CD4-positive, alpha-beta T cell treated with Interleukin-4 for 1 hour (primary cell): Measurements from ENCODE around the gene FAM170B.

Experiments used
- DNase-seq, 2 donors: peaks; one replicate each; pipeline ENCODE4 v3.0.0-alpha.2; 2020 to 2022

The FAM170B gene

DNA sequence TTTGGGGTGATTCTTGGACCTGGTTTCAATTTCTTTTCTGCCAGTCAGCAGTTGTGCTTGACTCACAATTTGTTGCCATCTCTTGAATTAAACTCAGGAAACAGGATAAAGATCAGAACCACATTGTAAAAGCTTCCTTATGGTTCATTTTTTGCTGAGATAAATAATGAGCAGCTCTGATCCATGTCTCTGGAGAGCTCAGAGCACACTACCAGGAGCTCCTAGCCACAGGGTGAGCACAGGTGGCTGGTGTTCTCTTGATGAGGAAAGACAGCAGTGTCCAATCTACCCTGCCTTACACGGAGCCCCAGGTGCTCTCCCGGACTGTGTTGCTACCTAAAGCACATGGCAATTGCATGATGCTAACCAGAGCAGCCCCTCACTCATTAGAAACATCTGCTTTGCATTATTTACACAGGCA lies 17.2 kb upstream of the FAM170B start:
- DNase-seq, result no peak

DNA sequence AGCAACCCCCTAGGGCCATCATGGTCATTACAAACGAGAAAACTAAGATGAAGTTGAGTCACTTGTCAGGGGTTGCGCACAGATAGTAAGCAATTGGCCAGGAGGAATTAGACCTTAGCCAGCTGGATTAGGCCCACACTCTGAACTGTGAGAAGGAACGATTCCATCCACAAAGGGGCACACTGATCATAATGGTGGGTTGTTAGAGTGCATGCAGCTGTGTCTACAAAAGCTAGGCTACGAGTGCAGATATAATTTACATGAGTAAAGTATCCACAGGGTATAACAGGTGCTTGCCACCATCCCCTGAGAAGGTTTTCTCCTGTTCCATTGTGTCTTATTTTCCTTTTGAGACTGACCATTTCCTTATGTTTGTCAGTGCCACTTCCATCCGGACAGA lies 16.6 kb upstream of the FAM170B start:
- no peak for DNase-seq

DNA sequence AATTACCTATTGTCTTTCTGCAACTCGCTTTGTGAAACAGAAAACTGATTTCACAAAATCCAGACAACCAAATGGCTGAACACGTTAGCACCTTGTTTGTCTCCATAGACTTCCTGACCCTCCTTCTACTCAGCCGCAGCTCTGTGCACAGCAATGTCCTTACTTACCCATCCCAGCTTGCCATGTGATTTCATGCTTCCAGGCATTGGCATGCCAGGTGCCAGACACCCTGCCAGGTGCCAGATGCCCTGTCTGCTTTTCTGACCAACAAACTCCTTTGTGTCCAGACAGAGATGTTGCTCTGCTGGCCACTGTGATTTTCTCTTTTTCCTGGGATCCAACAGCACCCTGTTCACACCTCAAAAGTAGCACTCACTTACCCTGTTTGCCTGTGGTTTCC lies 16.1 kb upstream of the FAM170B start:
- DNase-seq, result no peak

DNA sequence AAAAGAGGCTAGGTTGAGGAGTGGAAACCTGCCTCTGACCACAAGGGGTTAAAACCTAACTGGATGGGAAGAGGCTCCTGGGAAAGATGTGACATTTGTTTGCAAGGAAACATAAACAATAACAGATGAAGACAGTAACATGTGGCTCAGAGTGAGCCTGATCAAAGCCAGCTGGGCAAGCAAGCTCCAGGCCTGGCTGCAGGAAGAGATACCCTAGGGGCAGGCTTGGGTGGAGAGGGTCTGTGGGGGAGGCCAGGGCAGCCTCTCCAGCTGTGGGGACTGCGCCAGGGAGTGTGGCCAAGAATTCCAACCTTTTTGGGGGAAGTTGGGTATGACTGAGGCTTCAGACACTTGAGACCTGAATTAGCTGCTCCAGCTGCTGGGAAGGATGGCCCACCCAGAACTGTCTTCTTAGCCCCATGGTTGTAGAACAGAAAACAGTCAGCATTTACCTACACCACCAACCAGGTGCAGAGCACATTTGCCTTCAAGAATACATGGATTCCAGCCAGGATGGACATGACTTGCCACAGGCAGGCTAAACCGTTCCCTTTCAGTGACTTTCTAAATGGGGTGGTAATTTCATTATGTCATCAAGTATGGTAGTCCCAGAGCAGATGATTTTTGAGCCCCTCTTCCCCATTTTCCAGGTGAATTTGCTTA lies 10.4 kb upstream of the FAM170B start:
- no peak for DNase-seq

DNA sequence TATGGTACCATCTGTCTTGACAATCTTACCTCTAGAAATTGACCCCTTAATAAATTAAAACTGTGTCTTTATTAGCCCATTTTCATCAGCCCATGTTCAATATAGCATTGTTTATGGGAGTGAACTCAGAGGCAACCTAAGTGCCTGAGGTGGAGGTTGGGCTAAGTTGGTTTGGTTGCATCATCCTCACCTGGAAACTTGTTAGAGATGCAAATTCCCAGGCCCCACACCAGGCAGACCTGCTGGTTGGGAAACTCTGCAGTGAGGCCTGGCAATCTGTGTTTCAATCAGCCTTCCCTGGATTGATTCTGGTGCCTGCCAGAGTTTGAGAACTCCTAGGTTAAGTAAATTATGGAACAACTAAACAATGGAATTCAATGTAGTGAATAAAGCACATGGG lies 9.4 kb upstream of the FAM170B start:
- DNase-seq, result no peak

DNA sequence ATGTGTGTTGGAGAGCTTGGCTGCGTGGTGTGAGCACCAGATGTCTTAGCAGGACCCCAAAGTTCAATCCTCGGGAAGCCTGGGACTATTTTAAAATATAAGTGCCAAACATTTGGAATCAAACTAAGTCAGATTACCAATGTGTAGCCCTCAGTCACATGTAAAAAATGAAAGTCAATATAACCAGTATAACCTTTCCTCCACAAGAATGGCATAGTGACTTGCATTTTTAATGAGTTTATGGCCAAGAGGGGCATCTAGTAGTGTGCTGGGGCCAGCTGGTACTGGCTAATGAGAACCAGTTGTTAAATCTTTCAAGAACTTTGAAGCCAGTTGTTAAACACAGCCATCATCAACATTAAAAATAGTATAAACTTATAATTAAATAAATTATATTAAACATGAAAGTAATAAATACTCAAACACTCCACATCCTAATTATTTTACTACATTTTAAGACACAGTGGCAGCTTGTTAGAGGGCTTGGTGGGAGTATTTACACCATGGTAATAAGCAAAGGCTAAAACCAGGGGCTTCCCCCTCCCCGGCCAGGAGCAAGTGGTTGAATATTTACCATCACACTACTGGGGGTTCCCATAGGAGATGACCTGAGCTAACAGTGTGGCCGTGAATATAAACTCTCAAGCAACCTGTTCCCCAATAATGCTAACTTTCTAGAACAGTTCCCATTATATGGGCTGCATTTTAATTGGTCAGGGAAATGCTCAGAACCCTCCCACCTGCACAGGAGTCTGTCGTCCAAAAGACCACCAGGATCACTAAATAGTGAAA lies 7.9 kb upstream of the FAM170B start:
- no peak for DNase-seq

DNA sequence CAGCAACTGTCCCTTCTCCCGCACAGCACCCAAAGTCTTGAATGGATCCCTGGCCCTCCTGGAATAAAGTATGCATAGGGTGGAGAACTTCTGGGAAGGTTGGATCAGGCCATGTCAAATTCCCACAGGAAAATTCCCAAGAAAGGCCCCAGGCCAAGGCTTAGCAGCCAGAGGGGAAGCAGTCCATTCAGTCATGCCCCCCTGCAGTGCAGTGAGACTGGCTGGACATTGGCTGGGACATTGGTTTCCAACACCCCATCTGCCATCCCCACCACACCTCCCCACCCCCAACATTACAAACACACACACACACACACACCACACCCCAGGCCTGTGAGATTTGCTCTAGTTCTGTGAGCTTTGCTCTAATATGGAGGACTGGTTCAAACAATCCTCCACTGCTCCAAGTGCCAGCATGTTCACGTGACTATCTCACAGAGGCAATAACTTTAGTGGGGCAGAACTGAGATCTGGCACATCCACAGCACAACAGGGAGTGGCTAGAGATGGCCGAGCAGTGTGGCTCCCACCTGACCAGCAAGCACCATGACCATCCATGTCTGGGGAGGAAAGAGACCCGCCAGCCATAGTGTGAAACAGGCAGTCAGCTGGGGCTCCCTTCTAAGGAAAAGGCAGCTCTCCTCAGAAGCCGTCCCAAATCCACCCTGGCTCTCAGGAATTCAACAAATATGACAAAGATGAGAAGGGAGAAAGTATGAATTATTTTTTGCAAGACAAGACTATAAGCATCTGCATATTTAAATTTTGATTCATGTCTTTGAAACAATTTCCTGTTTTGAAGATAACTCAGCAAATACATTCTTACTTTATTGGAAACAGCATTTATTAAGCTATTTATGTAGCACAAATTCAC lies 6.7 kb upstream of the FAM170B start:
- DNase-seq, result no peak

DNA sequence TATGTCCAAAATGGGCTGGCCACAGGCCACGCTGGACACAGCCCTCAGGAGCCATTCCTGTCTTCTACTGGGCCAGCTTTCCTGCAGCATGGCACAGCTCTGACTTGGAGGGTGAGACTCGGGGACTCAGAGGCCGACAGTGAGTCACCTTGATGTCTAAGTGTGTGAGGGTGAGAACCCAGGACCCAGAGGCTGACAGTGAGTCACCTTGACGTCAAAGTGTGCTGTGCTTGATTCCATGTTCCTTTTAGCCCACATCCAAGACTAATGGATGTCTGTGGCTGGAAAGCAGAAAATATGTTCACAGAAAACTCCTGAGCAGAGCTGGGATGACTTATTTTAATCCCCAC lies 6.0 kb upstream of the FAM170B start:
- DNase-seq, result no peak

DNA sequence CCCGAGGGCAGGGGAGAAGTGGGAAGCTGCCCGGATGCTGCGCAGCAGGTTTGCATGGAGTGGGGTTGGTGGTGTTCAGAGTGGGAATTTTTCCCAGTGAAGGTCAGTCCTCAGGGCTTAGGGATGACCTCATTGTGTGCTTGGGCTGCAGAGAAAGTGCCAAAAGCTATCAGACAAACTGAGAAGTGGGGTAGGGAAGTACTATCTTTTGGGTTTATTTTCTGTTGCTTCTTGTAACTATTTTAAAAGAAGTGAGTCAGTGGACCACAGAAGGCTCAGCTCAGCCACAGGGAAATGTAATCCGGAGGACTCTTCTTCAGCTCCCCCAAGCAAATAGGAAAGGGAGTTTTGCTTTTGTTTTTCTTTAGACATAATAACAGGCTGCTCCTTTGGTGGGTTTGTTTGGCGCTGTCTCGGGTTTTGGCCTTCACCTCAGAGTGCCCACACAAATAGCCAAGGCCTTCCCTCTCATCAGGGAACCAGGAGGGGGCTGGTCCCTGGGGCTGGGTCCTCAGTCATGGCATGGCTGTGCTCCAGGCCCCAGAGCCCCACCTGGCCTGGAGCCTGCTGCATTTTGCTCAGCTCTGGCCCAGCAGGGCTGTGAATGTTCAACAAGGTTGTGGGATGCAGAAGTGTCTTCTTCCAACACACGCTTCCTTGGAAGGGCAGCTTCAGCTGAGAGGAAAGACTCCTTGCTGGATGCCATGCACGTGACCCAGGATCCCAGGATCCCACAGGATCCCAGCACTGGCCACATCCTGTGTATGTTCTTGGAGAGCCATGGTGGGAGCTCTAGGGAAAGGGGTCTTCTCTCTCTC lies 5.4 kb upstream of the FAM170B start:
- DNase-seq, result no peak

DNA sequence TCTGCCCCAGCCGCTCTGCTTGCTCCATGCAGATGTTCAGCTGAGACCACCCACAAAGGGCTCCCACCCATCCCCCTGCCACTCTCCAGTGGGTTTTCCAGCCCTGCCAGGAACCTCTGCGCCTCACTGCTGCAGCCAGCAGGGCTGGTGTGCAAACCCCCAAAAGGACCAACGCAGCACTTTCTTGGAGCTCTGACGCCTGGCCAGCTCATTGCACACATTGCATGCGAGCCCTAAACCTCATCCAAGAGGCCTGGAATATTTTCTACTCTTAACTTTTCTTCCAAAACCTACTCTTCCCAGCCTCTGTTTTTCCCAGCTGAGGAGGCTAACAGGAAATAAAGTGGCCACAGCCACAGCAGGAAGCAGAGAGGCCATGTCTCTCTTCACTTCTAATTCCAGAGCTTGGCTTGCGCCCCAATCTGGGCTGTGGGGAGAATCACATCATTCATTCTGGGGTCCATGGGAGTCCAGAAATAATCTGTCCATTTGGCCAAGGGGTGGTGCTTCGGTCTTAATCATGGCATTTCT lies 4.6 kb upstream of the FAM170B start:
- no peak for DNase-seq

DNA sequence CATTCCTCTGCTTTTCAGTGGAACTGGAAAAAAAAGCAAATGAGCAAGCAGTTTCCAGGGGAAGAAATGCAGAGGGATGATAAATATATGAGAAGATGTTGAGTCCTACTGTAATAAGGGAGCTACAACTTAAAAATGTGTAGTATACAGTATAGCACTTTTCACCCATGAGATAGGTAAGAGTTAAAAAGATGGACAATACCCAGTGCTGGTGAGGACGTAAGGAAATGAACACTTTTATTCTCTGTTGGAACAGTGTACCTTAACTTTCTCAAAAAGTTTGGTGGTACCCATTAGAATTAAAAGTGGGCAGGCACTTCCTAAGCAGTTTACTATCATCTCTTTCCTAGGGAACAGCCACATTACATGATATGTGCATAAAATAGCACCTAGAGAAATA lies 2.7 kb upstream of the FAM170B start:
- no peak for DNase-seq

DNA sequence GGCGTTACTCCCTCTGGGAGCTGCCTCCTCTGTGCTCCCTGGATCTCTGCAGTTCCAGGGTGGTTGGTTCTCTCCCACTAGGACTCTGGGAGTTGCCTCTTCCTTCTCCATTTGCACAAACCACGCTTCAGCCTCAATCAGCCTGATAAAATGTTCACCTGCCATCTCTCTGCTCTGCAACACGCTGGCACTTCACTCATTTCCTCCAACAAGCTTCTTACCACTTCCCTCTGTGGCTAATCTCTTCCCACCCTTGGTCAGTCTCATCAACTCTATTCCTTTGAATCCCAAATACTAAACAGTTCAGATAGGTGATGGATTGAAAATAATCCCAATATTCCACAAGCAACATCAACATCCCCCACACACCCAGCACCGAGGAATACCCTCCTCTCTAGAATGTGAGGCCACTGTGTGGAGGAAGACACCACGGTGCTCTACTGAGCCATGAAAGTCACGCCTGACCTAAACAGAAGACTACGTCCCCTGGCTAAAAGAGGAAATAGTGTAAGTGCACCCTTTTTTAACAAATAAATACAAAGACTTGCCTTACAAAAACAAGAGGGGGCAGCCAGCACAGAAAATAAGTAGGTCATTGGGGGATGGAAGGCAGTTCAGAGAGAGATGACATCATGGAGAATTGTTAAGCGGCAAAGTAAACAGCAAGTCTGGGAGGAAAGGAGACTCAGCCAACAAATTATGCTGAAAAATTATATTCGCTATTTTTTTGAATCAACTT lies 1.9 kb upstream of the FAM170B start:
- DNase-seq, result no peak

DNA sequence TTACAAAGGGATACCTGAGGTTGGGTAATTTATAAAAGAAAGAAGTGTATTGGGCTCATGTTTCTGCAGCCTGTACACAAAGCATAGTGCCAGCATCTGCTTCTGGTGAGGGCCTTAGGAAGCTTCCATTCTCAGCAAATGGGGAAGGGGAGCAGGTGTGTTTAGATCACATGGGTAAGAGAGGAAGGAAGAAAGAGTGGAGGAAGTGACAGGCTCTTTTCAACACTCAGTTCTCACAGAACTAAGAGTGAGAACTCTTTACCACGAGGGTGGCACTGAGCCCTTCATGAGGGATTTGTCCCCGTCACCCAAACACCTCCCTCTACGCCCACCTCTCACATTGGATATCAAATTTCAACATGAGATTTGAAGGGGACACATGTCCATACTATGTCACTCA lies 506 bp upstream of the FAM170B start:
- no peak for DNase-seq

DNA sequence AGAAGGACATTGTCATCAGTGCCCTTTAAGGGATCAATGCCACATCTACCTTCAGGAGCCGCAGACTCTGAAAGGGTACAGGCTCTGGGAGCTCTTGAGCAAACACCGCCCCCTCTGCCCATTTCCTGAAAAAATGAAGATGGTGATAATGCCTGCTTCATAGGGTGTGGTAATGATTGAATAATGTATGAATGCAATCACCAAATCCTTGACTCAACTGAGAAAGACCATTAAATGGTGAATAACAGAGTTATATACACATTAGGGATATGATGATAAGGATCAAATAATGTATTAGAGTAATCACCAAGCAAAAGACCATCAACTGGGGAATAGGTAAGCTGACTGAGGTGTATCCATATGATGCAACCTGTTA lies 1.5 kb downstream of the FAM170B start:
- DNase-seq, result no peak

DNA sequence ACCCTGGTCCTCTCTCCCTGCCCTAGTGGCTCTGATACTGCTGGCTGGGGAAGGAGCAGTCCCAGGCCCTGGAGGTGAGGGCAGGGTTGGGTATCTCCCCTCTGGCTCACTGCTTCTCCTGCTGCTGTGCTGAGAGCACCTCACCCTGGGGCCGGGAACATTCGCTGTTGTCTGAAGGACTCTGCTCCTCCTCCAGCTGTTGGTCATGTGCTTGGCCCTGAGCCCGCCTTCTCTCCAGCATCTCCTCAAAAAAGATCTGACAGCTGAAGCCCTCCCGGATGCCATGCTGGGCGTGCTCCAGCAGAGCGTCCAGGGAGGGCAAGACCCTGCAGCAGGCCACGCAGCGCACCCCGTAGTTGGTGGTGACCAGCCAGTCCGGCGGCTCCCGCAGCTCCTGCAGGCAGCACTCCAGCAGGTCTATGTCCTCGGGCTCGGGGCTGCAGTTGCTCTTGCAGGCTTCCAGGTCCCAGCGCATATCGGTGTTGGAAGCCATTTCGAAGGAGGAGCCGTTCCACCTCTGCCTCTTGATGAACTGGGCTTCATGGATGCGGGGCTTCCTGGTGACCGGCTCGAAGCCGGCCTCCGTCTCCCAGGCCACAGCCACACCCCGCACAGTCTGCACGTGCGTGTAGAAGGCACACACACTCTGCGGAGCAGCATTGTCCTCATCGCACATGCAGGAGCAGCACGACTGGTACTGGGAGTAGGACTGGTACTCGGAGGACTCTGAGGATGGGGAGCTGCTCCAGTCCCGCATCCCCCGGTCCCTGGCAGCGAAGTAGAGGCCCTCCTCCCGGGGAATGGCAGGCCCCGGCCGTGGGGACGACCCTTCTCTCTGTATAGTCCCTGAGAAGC lies 2.1 kb downstream of the FAM170B start:
- no peak for DNase-seq

DNA sequence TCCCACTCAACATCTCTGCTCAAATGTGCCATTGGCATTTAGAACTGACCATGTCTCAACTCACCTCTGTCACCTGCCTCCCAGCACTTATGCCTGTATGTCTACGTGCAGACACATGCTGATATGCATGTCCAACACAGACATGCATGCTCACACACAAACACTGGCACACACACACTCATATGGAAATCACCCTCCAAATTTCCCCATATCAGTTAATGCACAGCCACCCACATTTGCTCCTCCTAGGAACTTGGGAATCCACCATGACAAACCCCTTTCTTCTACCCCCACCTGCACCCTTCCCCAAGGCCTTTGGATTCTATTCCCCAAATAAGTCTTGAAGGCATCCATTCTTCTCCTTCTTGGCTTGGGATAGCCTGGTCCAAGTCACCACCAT lies 4.4 kb downstream of the FAM170B start:
- no peak for DNase-seq

DNA sequence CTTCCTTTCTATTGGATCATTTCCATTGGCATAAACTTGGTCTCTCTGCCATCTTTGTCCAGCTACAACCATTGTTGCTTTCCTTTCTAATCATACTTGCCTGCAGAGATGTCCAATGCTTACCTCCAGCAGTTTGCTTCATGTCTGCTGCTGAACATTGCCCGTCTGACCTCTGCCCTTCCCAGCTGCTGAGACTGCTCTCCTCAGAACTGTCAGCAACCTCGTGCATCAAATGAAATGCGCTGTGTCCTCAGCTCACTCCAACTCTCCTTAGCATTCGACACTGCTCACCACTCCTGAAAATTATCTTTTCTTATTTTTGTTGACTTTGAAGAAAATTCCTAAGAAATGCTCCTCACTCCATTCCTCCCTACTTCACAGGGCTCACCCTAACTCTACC lies 5.0 kb downstream of the FAM170B start:
- no peak for DNase-seq

DNA sequence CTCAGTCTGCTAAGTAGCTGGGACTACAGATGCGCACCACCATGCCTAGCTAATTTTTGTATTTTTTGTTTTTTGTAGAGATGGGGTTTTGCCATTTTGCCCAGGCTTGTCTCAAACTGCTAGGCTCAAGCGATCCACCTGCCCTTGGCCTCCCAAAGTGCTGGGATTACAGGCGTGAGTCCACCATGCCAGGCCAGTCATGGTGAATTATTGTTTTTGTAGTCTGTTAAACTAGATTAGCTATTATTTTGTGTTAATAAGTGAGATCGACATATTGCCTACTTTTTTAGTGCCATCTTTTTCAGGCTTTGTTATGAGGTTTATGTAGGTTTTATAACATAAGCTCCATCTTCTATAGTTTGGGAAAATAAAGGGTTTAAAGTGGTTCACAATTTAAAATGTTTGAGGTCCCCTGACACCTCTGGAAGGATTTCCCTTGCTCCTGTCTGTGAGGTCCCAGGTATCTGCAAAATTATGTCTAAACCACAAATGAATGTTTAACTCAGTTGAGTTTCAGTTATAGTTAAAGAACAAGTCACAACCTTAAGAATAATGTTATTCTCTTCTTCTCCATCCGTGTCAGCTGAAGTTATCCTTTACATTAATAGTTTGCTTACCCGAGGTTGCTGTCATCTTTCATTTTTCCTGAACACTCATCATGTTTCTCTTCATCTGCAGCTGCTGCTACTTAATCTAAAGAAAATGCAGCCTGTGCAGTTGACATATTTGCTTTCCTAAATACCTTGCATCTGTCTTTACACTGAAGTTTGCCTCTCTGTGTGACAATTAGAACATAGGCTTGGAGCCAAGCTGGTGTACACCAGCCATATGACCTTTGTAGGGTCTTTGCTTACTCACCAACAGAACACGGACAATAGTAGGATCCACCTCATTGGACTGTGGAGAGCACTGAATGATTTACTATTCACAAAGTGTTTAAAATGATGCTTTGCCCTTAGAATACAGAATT lies 9.6 kb downstream of the FAM170B start:
- no peak for DNase-seq

DNA sequence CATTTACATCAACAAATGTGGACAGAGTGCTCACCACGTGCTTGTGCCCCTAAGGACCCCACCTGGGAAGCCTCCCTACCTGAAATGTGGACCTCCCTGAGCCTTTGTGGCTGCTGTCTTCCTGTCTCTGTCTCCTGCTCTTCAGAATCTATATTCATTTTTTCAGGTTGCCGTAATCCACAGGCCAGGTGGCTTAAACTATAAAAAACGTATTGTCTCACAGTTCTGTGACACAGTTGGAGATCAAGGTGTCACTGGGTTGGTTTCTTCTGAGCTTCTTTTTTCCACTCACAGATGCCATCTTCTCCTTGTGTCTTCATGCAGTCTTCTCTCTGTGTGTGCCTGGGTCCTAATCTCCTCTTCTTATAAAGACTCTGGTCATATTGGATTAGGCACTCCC lies 12.9 kb downstream of the FAM170B start:
- DNase-seq, result no peak

DNA sequence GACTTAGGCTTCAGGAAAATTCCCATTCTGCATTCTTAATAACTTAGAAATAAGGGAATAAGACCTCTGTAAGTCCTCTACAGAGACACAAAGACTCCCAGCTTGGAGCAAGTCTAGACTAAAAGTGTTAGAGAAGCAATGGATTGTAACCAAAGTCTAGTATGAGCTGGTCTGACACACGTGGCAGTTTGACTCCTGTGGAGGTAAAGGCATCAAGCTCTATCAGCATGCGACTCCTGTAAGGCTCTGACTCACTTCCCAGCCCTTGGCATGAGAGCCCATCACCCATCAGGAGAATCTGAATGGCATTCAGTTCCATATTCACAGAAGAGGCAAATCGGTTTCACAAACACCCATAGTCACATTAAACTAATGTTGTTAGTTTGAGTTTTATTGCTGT lies 14.1 kb downstream of the FAM170B start:
- DNase-seq, result no peak
